ENCODE data around the gene FECH.

FECH gene

GRCh38 chr18:57502624-57503023, 83.9 kb downstream of the FECH start:
- DNase-seq (ENCODE audit: low read depth): no peak
- TF ChIP-seq, protein P1, sequence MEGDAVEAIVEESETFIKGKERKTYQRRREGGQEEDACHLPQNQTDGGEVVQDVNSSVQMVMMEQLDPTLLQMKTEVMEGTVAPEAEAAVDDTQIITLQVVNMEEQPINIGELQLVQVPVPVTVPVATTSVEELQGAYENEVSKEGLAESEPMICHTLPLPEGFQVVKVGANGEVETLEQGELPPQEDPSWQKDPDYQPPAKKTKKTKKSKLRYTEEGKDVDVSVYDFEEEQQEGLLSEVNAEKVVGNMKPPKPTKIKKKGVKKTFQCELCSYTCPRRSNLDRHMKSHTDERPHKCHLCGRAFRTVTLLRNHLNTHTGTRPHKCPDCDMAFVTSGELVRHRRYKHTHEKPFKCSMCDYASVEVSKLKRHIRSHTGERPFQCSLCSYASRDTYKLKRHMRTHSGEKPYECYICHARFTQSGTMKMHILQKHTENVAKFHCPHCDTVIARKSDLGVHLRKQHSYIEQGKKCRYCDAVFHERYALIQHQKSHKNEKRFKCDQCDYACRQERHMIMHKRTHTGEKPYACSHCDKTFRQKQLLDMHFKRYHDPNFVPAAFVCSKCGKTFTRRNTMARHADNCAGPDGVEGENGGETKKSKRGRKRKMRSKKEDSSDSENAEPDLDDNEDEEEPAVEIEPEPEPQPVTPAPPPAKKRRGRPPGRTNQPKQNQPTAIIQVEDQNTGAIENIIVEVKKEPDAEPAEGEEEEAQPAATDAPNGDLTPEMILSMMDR (conservative IDR thresholded peaks at IDR 0.05; ENCODE audit: control insufficient read depth, insufficient read depth, low read depth, low read length): no peak
- no peak overlapping the region for H3K4me3 ChIP-seq (ENCODE audit: control insufficient read depth, low read depth, low read length)

GRCh38 chr18:57498682-57499256, 87.7 kb downstream of the FECH start:
- H3K4me3 ChIP-seq (ENCODE audit: control insufficient read depth, low read depth, low read length): no peak overlapping the region
- TF ChIP-seq, protein P1 (conservative IDR thresholded peaks at IDR 0.05; ENCODE audit: control insufficient read depth, insufficient read depth, low read depth, low read length): no peak

More at GRCh38 chr18:57498682-57499256, 87.7 kb downstream of the FECH start:
- DNase-seq (ENCODE audit: low read depth): no peak
